Measurements from ENCODE around the gene CDK18.

GRCh38 chr1:205528446-205528886 lies 24.0 kb downstream of the CDK18 start:
- no peak for TF ChIP-seq REST (IDR thresholded peaks at IDR 0.05; ENCODE audit: insufficient read depth in 1 of 2, low read depth in 2 of 2, low read length in 2 of 2)
- no peak for TF ChIP-seq TAF1 (IDR thresholded peaks at IDR 0.05; ENCODE audit: borderline replicate concordance, insufficient read depth, low read length)
- no peak for TF ChIP-seq POLR2AphosphoS5 (IDR thresholded peaks at IDR 0.05; ENCODE audit: low read depth, low read length)
- no peak for TF ChIP-seq SIN3A (IDR thresholded peaks at IDR 0.05; ENCODE audit: borderline replicate concordance, insufficient read depth, low read length)

All from PFSK-1 (cell line).